Upper lobe of left lung (tissue), 4 donors: ENCODE results near the gene MAMDC4.

Experiments used
- EP300 ChIP-seq, 4 donors: sonication (generic); formaldehyde crosslinking; IDR thresholded peaks; one replicate each; pipeline ENCODE4 v1.5.1; 2017; ENCODE audit warnings: antibody characterized with exemption in 4 of 4, control low read depth in 2 of 4
- POLR2A ChIP-seq, 4 donors: fragments of 450-650 bp; IDR thresholded peaks; one replicate each; pipeline ENCODE4 v1.5.1; 2016 to 2017; ENCODE audit warnings: antibody characterized with exemption in 4 of 4, mild to moderate bottlenecking in 2 of 4
- POLR2AphosphoS5 ChIP-seq, 2 donors: sonication (generic); formaldehyde crosslinking; IDR thresholded peaks; one replicate each; pipeline ENCODE4 v1.5.1; 2017; ENCODE audit warnings: antibody characterized with exemption in 2 of 2
- TF ChIP-seq, protein P1 (sequence below), 6 experiments: fragments of 450-650 bp in 4 of 6; fragments of 200-600 bp in 2 of 6; sonication (generic) in 2 of 6; IDR thresholded peaks; one replicate each; pipeline ENCODE4 v1.5.1; 2016 to 2019; ENCODE audit warnings: antibody characterized with exemption in 6 of 6

DNA sequence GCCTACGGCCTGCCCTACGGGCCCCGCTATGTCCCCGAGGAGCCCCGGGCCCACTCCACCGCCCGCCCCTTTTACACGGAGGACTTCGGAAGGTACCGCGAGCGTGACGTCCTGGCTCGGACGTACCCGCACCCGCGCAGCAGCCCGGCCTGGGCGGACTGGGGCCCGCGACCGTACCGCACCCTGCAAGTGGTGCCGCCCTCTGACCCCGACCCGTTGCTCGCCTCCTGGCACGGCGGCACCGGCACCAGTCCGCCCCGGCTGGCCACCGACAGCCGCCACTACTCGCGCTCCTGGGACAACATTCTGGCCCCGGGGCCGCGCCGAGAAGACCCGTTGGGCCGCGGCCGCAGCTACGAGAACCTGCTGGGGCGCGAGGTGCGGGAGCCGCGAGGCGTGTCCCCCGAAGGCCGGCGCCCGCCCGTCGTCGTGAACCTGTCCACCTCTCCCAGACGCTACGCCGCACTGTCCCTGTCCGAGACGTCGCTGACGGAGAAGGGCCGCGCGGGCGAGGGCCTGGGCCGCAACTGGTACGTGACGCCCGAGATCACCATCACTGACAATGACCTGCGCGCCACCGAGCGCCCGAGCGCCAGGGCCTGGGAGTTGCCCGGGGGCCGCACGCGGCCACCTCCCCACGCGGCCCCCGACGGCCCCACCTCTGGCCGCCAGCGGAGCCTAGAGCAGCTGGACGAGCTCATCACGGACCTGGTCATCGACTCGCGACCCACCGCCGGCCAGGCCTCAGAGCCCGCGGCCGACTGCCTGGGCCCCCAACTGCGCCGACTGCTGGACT lies 6.5 kb upstream of the MAMDC4 start:
- TF ChIP-seq POLR2AphosphoS5 (IDR thresholded peaks at IDR 0.05) (no peak), EP300 (IDR thresholded peaks at IDR 0.05) (no peak), POLR2A (IDR thresholded peaks at IDR 0.05) (no peak)
- TF ChIP-seq, protein P1, sequence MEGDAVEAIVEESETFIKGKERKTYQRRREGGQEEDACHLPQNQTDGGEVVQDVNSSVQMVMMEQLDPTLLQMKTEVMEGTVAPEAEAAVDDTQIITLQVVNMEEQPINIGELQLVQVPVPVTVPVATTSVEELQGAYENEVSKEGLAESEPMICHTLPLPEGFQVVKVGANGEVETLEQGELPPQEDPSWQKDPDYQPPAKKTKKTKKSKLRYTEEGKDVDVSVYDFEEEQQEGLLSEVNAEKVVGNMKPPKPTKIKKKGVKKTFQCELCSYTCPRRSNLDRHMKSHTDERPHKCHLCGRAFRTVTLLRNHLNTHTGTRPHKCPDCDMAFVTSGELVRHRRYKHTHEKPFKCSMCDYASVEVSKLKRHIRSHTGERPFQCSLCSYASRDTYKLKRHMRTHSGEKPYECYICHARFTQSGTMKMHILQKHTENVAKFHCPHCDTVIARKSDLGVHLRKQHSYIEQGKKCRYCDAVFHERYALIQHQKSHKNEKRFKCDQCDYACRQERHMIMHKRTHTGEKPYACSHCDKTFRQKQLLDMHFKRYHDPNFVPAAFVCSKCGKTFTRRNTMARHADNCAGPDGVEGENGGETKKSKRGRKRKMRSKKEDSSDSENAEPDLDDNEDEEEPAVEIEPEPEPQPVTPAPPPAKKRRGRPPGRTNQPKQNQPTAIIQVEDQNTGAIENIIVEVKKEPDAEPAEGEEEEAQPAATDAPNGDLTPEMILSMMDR (IDR thresholded peaks at IDR 0.05) = no peak
